Left ventricle myocardium superior (tissue), 1 donor: Measurements from ENCODE around the gene FBXL4. TPM values are rescaled to one million over a fixed set of nuclear protein-coding genes. Genes with fewer than 3 reads are reported as not detected.

Source experiments
- ATAC-seq: fragments of 200-7000 bp; cut with Tn5 transposase; one replicate; pipeline ENCODE4 v1.9.1; 2020; ENCODE audit warnings: mild to moderate bottlenecking, moderate library complexity
- DNase-seq: peaks from one replicate; pipeline ENCODE4 v3.0.0-alpha.2; 2020
- intact Hi-C: fragments of 100-400 bp; cut with micrococcal nuclease; formaldehyde crosslinking; loops from one replicate; pipeline ENCODE4 v1.11.0; 2022
- total RNA-seq: library from RNA; stranded (reverse); fragmentation: NEBNext Ultra II Directional; extraction: Animal tissue kit (Norgen Biotek cat#: 25700); gene quantifications from one replicate; pipeline ENCODE4 v1.2.1, GENCODE V29; 2021
- donor health status: DM: no; HTN: yes; CAD: no; lungs with severe emphysema.

The FBXL4 gene
- total RNA-seq, 1 donor from 2014 or later, result 20.6 TPM

DNA sequence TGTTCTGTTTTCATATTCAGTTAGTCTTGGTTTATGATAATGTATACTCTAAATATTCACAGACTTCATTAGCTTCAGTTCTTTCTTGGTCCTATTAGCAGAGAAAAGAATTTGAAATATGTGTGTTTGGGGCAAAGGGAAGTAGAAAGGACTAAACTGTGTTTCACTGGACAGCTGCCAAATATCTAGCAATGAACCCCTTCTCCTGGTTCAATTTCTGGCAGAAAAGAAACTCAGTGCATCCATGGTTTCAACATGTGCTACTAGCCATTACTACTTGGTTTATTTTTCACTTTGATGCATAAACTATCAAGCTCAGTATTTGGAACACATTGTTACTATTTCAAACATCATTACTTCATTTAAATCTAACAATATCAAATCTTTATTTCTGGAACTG, 43.6 kb downstream of the FBXL4 start:
- ATAC-seq (no peak), DNase-seq (no peak)
- intact Hi-C loops, result no loop called here

DNA sequence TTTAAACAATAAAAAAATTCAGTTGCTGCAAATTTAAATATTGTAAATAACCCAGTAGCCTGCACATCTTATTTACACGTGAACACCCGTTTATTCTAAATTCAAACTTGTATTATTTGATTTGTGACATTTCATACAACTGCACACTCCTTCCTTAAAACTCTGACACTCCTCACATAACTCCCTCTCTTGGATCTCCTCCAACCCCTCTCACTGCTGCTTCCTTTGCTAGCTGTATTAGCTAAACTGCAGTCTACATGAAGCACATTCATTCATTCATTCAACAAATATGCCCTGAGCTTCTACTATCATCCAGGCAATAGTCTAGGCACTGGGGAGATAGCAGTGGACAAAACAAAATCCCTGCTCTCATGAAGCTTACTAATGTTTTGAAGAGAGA, 47.0 kb downstream of the FBXL4 start:
- ATAC-seq (no peak), DNase-seq (no peak)
- intact Hi-C loops, result no loop called here

DNA sequence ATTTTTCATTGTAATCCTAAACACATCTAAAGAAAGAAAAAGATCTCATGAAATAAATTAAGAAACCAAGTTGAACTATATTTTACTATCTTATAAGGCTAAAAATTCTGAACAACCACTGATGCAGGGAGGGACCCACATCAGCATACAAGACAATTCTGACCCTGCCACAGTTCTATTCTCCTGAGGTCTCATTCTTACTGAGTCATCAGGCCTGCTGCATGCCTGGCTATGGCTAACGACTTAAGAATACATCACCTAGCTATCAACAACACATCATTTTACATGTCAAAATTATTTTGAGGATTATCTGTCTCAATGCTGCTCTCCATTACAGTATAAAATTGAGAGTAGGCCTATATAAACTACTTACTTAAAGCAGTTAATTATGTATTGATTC, 52.9 kb downstream of the FBXL4 start:
- no peak for ATAC-seq
- DNase-seq, result no peak
- intact Hi-C loops, result no loop called here

- DNase-seq (no peak), ATAC-seq (no peak)
- intact Hi-C loops, result no loop called here
These were observed 60.1 kb downstream of the FBXL4 start for GRCh38 chr6:98887650-98888049.

GRCh38 chr6:98885330-98885729, 62.4 kb downstream of the FBXL4 start:
- DNase-seq, result no peak
- no peak for ATAC-seq
- intact Hi-C loops, result no loop called here

DNA sequence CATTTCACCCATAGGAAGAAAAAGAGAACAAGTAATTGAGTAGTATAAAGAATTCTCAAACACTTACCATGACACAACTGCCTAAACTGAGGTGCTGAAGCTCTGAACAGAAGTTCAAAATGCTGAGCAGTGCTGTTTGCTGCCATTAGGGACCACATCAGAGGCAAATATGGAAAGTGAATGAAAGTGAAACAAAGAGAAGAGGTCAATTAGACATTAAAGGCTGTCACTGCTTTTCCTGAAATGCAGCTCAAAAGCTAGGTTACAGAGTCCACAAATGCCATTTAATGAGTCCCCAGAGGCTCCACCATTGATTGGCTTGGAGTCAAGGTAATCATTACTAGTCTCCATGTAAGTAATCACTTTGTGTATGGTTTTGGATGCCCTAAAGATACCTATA, 67.3 kb downstream of the FBXL4 start:
- intact Hi-C loops, result no loop called here
- ATAC-seq (no peak), DNase-seq (no peak)

GRCh38 chr6:98877250-98877649, 70.5 kb downstream of the FBXL4 start:
- intact Hi-C loops, result no loop called here
- DNase-seq, result no peak
- no peak for ATAC-seq

- intact Hi-C loops, result no loop called here
- no peak for ATAC-seq
- DNase-seq, result peak; percentile 34
These were observed 72.4 kb downstream of the FBXL4 start for GRCh38 chr6:98875375-98875774.

GRCh38 chr6:98871821-98872220, 75.9 kb downstream of the FBXL4 start:
- DNase-seq (no peak), ATAC-seq (no peak)
- intact Hi-C loops, result no loop called here

DNA sequence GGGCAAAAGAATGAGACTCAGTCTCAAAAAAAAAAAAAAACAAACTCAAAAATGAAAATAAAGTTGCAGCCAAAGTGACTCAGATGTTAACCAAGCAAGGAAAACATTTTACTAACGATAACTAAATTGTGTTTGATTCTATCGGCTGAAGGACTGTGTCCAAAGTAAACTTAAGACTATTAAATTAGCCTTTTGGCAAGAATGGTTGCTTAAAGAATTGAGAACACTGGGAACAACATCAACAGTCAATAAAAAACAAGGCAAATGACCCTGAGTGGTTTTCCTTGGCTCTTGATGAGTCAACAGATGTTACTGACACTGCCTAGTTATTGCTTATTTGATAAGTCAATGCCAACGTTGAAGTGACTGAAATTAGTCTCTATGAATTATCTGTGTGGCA, 76.7 kb downstream of the FBXL4 start:
- DNase-seq, result no peak
- no peak for ATAC-seq
- intact Hi-C loops, result no loop called here

GRCh38 chr6:98864497-98864896, 83.2 kb downstream of the FBXL4 start:
- intact Hi-C loops, result no loop called here
- no peak for DNase-seq
- ATAC-seq, result no peak

- DNase-seq (no peak), ATAC-seq (no peak)
- intact Hi-C loops, result no loop called here
These were observed 99.1 kb downstream of the FBXL4 start for GRCh38 chr6:98848539-98849242.

DNA sequence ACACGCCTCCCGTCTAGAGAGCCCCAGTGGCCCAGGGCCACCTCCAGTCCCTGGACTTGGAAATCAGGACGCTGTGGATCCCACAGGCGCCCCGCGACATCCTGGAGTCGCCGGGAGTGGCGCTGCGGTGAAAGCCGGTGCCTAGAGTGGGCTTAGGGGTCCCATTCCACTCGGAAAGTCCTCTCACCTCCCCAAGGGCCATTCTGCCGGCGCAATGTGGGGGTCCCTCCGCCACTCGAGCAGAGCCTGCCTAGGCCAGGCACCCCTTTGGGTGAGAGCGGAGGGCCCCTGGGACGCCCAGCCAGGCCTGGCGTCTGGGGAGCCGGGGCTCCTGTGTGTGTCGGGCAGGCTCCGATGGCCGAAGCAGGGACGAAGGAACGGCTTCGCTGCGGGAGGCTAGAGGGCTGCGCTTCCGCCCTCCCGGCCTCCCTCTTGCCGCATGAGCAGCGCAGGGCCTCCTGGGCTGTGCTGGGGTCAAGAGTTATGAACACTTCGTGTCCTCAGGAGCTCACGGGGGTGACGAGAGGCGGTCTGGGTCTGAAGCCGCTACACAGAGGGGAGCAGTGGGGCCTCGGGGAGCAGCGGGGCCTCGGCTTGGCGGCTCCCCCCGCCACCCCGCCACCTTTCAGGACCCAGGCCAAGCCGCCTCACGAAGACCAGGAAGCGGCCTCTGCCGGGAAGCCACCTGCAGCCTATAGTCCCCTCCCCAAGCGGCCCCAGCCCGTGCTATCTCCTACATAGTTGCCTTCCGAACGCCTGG, 99.8 kb downstream of the FBXL4 start:
- intact Hi-C loops, result no loop called here

GRCh38 chr6:98847416-98847778, 100.3 kb downstream of the FBXL4 start:
- DNase-seq (no peak), ATAC-seq (no peak)
- intact Hi-C loops, result no loop called here

More for the DNA sequence above, 99.8 kb downstream of the FBXL4 start:
- peak; percentile 63 for ATAC-seq
- peak; percentile 33 for DNase-seq

GRCh38 chr6:98846021-98846380, 101.7 kb downstream of the FBXL4 start:
- ATAC-seq, result no peak
- intact Hi-C loops, result no loop called here

GRCh38 chr6:98845211-98846020, 102.3 kb downstream of the FBXL4 start:
- peak; percentile 76 for DNase-seq
- intact Hi-C loops, result no loop called here
- peak; percentile 75 for ATAC-seq

More at GRCh38 chr6:98846021-98846380, 101.7 kb downstream of the FBXL4 start:
- DNase-seq, result no peak

DNA sequence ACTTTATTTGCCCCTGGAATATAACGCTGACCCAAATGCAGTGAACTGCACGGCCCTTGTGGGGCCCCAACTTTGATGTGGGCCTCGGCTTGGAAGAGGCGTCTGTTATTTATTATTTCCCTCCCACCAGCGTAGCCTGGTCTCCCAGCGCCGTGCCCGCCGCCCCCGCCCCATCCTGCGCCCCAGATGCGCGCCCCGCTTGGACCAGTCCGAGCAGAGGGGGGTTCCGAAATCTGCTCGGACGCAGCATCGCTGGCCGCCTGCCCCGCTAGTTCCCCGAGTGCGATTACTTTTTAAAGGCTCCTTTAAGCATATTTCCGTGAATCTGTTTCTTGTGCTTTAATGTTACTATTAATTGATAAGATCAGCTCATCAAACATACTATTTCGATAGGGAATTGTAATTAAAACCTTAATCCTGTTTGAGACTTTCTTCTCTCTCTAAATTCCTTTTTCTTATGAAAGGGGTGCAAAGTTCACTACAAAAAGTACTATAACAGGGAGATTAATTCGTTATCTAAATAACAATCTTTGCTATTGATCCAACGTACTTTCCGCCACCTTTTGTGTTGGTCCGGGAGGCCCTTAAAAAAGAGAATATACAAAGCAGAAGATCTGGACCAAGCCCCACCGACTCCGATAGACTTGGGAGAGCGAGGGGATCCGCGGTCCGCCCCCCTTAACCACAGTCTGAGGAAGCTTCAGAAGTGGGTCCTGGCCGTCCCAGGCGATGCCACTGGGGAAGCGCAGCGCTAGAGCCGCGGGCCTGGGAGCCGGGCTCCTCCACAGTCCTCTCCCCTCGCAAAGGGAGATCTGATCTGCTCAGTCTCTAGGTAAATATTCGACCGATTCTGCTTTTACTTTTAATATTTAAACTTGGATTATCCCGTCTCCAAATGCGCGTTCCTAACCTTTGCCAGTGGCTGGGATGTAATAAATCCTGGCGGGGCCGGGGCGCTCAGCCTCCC, 103.2 kb downstream of the FBXL4 start:
- DNase-seq (no peak), ATAC-seq (no peak)
- intact Hi-C loops, result no loop called here

DNA sequence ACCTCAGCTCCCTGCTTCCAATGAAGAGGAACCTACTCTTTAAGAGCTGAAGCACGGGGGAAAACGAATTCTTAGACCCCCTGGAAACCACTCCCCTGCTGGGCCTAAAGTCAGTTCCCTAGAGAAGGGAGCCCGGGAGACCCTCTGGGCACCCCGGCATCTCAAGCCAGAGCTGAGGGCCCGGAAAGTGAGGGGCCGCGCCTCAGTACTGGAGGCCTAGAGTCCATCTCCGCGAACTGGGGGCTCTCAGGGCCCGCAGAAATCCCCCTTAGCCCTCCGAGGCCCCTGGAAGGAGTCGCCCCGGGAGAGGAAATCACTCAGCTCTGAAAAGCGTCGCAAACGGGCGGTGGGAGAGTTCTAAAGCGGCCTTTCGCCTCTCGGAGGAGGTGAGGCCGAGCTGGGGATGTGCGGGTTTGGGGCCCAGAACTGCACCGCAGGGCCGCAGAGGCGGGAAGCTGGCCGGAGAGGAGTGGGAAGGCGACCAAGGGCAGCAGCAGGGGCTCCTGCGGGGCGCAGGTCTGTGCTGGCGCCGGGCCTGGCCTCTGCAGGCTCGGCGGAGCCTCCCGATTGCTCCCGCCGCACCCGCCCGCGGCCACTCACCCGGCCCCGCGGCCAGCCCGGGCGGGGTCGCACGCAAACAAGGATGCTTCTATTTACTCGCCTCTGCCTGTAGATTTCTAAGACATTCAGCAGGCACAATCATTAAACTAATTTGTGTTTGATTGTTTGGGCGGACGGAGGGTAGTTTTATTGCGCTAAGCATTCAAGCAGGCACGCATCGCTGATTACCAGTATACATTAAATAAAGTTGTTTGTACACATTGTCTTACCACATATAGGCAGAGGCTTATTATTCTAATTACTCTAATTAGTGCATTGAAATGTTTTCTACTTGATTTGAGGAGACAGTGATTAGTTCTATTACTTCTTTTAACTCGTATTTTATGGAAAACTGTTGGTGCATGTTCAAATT, 104.2 kb downstream of the FBXL4 start:
- DNase-seq (no peak), ATAC-seq (no peak)
- intact Hi-C loops, result no loop called here
